GM06990 (cell line): ENCODE results near the gene KRI1.

ENCODE experiments used
- DNase-seq: peaks from one replicate; pipeline ENCODE4 v3.0.0-alpha.2; 2011; ENCODE audit not compliant: insufficient read length; ENCODE audit errors: extremely low read depth
- H3K27me3 ChIP-seq: replicated peaks from 2 replicates; pipeline ENCODE4 v1.6.0; 2011; ENCODE audit warnings: low read length; ENCODE audit not compliant: control insufficient read depth, insufficient read depth
- H3K36me3 ChIP-seq: 2 replicates; pipeline ENCODE4 v1.5.1; 2011; ENCODE audit warnings: low read length; ENCODE audit not compliant: control insufficient read depth, insufficient read depth
- H3K4me3 ChIP-seq: replicated peaks from 2 replicates; pipeline ENCODE4 v1.5.1; 2011; ENCODE audit warnings: low read depth, mild to moderate bottlenecking, control low read depth, low read length
- CTCF ChIP-seq: IDR thresholded peaks from 2 replicates; pipeline ENCODE4 v1.5.1; 2011; ENCODE audit warnings: low read length, control low read depth, mild to moderate bottlenecking, inconsistent platforms; ENCODE audit not compliant: insufficient read depth, poor library complexity, severe bottlenecking

Gene KRI1

GRCh38 chr19:10565567-10566407 lies at the start of gene KRI1:
TSS of gene KRI1 (minus strand) at chr19:10566010. CDS start at chr19:10565999, 11 bp downstream.
- peak; percentile 99 for DNase-seq
- peak within 1 kb of the TSS; percentile 95 for H3K4me3 ChIP-seq
- TF ChIP-seq CTCF = no peak
- no peaks in the 10 kb centered on the region for H3K27me3 ChIP-seq
- peaks cover 5% of the 10 kb centered on the region for H3K36me3 ChIP-seq

- TF ChIP-seq CTCF = no peak
- no peaks in the 10 kb centered on the region for H3K27me3 ChIP-seq
- H3K36me3 ChIP-seq = no peaks in the 10 kb centered on the region; the same call in 1 of the 2 replicates
- no peak overlapping the region for H3K4me3 ChIP-seq
- no peak for DNase-seq
Measured at GRCh38 chr19:10612499-10613119, 46.8 kb upstream of the KRI1 start.

GRCh38 chr19:10611907-10612306 lies 46.1 kb upstream of the KRI1 start:
- Histone ChIP-seq H3K4me3 (no peak overlapping the region), H3K36me3 (no peaks in the 10 kb centered on the region; the same call in 1 of the 2 replicates), H3K27me3 (no peaks in the 10 kb centered on the region)
- no peak for TF ChIP-seq CTCF
- no peak for DNase-seq

- H3K4me3 ChIP-seq = peak overlapping the region; percentile 99
- DNase-seq = peak; percentile 49
Measured at GRCh38 chr19:10604460-10604980, 38.7 kb upstream of the KRI1 start.

GRCh38 chr19:10603873-10604459 lies 38.2 kb upstream of the KRI1 start:
- DNase-seq = no peak

More at GRCh38 chr19:10604460-10604980, 38.7 kb upstream of the KRI1 start:
- Histone ChIP-seq H3K36me3 (no peaks in the 10 kb centered on the region; the same call in 1 of the 2 replicates), H3K27me3 (no peaks in the 10 kb centered on the region)
- no peak for TF ChIP-seq CTCF

More at GRCh38 chr19:10603873-10604459, 38.2 kb upstream of the KRI1 start:
- Histone ChIP-seq H3K27me3 (no peaks in the 10 kb centered on the region), H3K36me3 (no peaks in the 10 kb centered on the region; the same call in 1 of the 2 replicates), H3K4me3 (peak overlapping the region; percentile 99)
- no peak for TF ChIP-seq CTCF
